ENCODE data around the gene OR10J1. TPM values are rescaled to one million over a fixed set of nuclear protein-coding genes. Genes with fewer than 3 reads are reported as not detected.

The OR10J1 gene, protein sequence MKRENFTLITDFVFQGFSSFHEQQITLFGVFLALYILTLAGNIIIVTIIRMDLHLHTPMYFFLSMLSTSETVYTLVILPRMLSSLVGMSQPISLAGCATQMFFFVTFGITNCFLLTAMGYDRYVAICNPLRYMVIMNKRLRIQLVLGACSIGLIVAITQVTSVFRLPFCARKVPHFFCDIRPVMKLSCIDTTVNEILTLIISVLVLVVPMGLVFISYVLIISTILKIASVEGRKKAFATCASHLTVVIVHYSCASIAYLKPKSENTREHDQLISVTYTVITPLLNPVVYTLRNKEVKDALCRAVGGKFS
- total RNA-seq = not detected
- polyA plus RNA-seq = not detected

- Histone ChIP-seq H3K36me3 (ENCODE audit: insufficient read depth, low read length) (no peaks in the 10 kb centered on the region), H3K4me3 (ENCODE audit: low read length in 2 of 2) (no peak within 1 kb of the TSS), H3K27me3 (ENCODE audit: insufficient read depth, low read length) (no peaks in the 10 kb centered on the region), H3K9me3 (ENCODE audit: control insufficient read depth in 1 of 2, low read length in 2 of 2) (no peaks in the 10 kb centered on the region), H3K27ac (ENCODE audit: low read depth, low read length) (no peak within 1 kb of the TSS), H3K4me1 (ENCODE audit: insufficient read depth, low read length) (no peaks in the 10 kb centered on the region)
- peaks cover 9 to 18% of the 10 kb centered on the region in 2 donors for H3K27me3 Mint-ChIP-seq
- H3K4me3 Mint-ChIP-seq = no peak within 1 kb of the TSS
- H3K36me3 Mint-ChIP-seq = no peaks in the 10 kb centered on the region
- ChIA-PET POLR2A (ENCODE audit: partially characterized antibody) (no interaction called here), CTCF (ENCODE audit: partially characterized antibody) (no interaction called here)
- intact Hi-C loops (cut with micrococcal nuclease) = no loop called here
- no peak for DNase-seq
- no peaks in the 10 kb centered on the region for H3K4me1 Mint-ChIP-seq
- no peak within 1 kb of the TSS for H3K27ac Mint-ChIP-seq
- peaks cover 0 to 1% (median 0%) of the 10 kb centered on the region in 8 donors for H3K9me3 Mint-ChIP-seq
These were observed at the start of gene OR10J1 for GRCh38 chr1:159439422-159439821. OR10J1 (plus strand) TSS chr1:159439722; CDS start chr1:159439792, 70 bp downstream.

- Mint-ChIP-seq H3K27me3 (peaks cover 0 to 2% of the 10 kb centered on the region in 2 donors), H3K36me3 (no peaks in the 10 kb centered on the region), H3K4me3 (no peak overlapping the region), H3K27ac (no peak overlapping the region), H3K9me3 (peaks cover 0 to 7% (median 0%) of the 10 kb centered on the region in 8 donors), H3K4me1 (no peaks in the 10 kb centered on the region)
- DNase-seq = no peak
- POLR2A ChIA-PET (ENCODE audit: partially characterized antibody) = no interaction called here
- H3K27me3 ChIP-seq (ENCODE audit: insufficient read depth, low read length) = no peaks in the 10 kb centered on the region
- H3K4me1 ChIP-seq (ENCODE audit: insufficient read depth, low read length) = no peaks in the 10 kb centered on the region
- H3K9me3 ChIP-seq (ENCODE audit: control insufficient read depth in 1 of 2, low read length in 2 of 2) = no peaks in the 10 kb centered on the region
- no peak overlapping the region for H3K27ac ChIP-seq (ENCODE audit: low read depth, low read length)
- H3K4me3 ChIP-seq (ENCODE audit: low read length in 2 of 2) = no peak overlapping the region
- intact Hi-C loops (cut with micrococcal nuclease) = no loop called here
- CTCF ChIA-PET (ENCODE audit: partially characterized antibody) = no interaction called here
- no peaks in the 10 kb centered on the region for H3K36me3 ChIP-seq (ENCODE audit: insufficient read depth, low read length)
These were observed 32.7 kb upstream of the OR10J1 start for GRCh38 chr1:159406821-159407220.

GRCh38 chr1:159408862-159409400, 30.6 kb upstream of the OR10J1 start:
- Mint-ChIP-seq H3K36me3 (no peaks in the 10 kb centered on the region), H3K27ac (no peak overlapping the region), H3K27me3 (peaks cover 2% of the 10 kb centered on the region in 2 donors), H3K9me3 (peaks cover 0 to 8% (median 0%) of the 10 kb centered on the region in 8 donors), H3K4me1 (no peaks in the 10 kb centered on the region), H3K4me3 (no peak overlapping the region)
- POLR2A ChIA-PET (ENCODE audit: partially characterized antibody) = no interaction called here
- Histone ChIP-seq H3K36me3 (ENCODE audit: insufficient read depth, low read length) (no peaks in the 10 kb centered on the region), H3K4me1 (ENCODE audit: insufficient read depth, low read length) (no peaks in the 10 kb centered on the region), H3K27ac (ENCODE audit: low read depth, low read length) (no peak overlapping the region), H3K4me3 (ENCODE audit: low read length in 2 of 2) (no peak overlapping the region), H3K27me3 (ENCODE audit: insufficient read depth, low read length) (no peaks in the 10 kb centered on the region), H3K9me3 (ENCODE audit: control insufficient read depth in 1 of 2, low read length in 2 of 2) (no peaks in the 10 kb centered on the region)
- intact Hi-C loops (cut with micrococcal nuclease) = no loop called here
- DNase-seq = no peak
- CTCF ChIA-PET (ENCODE audit: partially characterized antibody) = no interaction called here

GRCh38 chr1:159421821-159422220, 17.7 kb upstream of the OR10J1 start:
- no peaks in the 10 kb centered on the region for H3K36me3 ChIP-seq (ENCODE audit: insufficient read depth, low read length)
- H3K4me1 ChIP-seq (ENCODE audit: insufficient read depth, low read length) = no peaks in the 10 kb centered on the region
- no peak for DNase-seq
- H3K27ac Mint-ChIP-seq = no peak overlapping the region
- H3K27me3 ChIP-seq (ENCODE audit: insufficient read depth, low read length) = no peaks in the 10 kb centered on the region
- no peak overlapping the region for H3K27ac ChIP-seq (ENCODE audit: low read depth, low read length)
- no peak overlapping the region for H3K4me3 ChIP-seq (ENCODE audit: low read length in 2 of 2)
- intact Hi-C loops (cut with micrococcal nuclease) = no loop called here
- POLR2A ChIA-PET (ENCODE audit: partially characterized antibody) = no interaction called here
- CTCF ChIA-PET (ENCODE audit: partially characterized antibody) = no interaction called here
- H3K4me3 Mint-ChIP-seq = no peak overlapping the region
- peaks cover 8 to 11% of the 10 kb centered on the region in 2 donors for H3K27me3 Mint-ChIP-seq
- peaks cover 0 to 1% (median 0%) of the 10 kb centered on the region in 4 donors for H3K4me1 Mint-ChIP-seq
- peaks cover 5 to 54% (median 25%) of the 10 kb centered on the region in 8 donors for H3K9me3 Mint-ChIP-seq
- H3K36me3 Mint-ChIP-seq = peaks cover 4 to 6% of the 10 kb centered on the region in 2 donors
- H3K9me3 ChIP-seq (ENCODE audit: control insufficient read depth in 1 of 2, low read length in 2 of 2) = peaks cover 0 to 4% of the 10 kb centered on the region in 2 donors

GRCh38 chr1:159428536-159428935, 11.0 kb upstream of the OR10J1 start:
- no peaks in the 10 kb centered on the region for H3K36me3 Mint-ChIP-seq
- H3K9me3 Mint-ChIP-seq = no peaks in the 10 kb centered on the region
- Histone ChIP-seq H3K4me3 (ENCODE audit: low read length in 2 of 2) (no peak overlapping the region), H3K36me3 (ENCODE audit: insufficient read depth, low read length) (no peaks in the 10 kb centered on the region), H3K27ac (ENCODE audit: low read depth, low read length) (no peak overlapping the region), H3K4me1 (ENCODE audit: insufficient read depth, low read length) (no peaks in the 10 kb centered on the region), H3K27me3 (ENCODE audit: insufficient read depth, low read length) (no peaks in the 10 kb centered on the region), H3K9me3 (ENCODE audit: control insufficient read depth in 1 of 2, low read length in 2 of 2) (no peaks in the 10 kb centered on the region)
- no peaks in the 10 kb centered on the region for H3K4me1 Mint-ChIP-seq
- no peak for DNase-seq
- CTCF ChIA-PET (ENCODE audit: partially characterized antibody) = no interaction called here
- H3K27ac Mint-ChIP-seq = no peak overlapping the region
- peaks cover 0 to 4% of the 10 kb centered on the region in 2 donors for H3K27me3 Mint-ChIP-seq
- intact Hi-C loops (cut with micrococcal nuclease) = no loop called here
- POLR2A ChIA-PET (ENCODE audit: partially characterized antibody) = no interaction called here
- no peak overlapping the region for H3K4me3 Mint-ChIP-seq

GRCh38 chr1:159429074-159429861, 10.3 kb upstream of the OR10J1 start:
- POLR2A ChIA-PET (ENCODE audit: partially characterized antibody) = no interaction called here
- H3K27me3 ChIP-seq (ENCODE audit: insufficient read depth, low read length) = no peaks in the 10 kb centered on the region
- DNase-seq = no peak
- no peak overlapping the region for H3K4me3 ChIP-seq (ENCODE audit: low read length in 2 of 2)
- H3K27me3 Mint-ChIP-seq = peaks cover 0 to 5% of the 10 kb centered on the region in 2 donors
- no peaks in the 10 kb centered on the region for H3K9me3 ChIP-seq (ENCODE audit: control insufficient read depth in 1 of 2, low read length in 2 of 2)
- no peaks in the 10 kb centered on the region for H3K4me1 Mint-ChIP-seq
- intact Hi-C loops (cut with micrococcal nuclease) = no loop called here
- no peak overlapping the region for H3K27ac Mint-ChIP-seq
- H3K36me3 Mint-ChIP-seq = no peaks in the 10 kb centered on the region
- H3K4me3 Mint-ChIP-seq = no peak overlapping the region
- no peak overlapping the region for H3K27ac ChIP-seq (ENCODE audit: low read depth, low read length)
- no peaks in the 10 kb centered on the region for H3K9me3 Mint-ChIP-seq
- H3K36me3 ChIP-seq (ENCODE audit: insufficient read depth, low read length) = no peaks in the 10 kb centered on the region
- CTCF ChIA-PET (ENCODE audit: partially characterized antibody) = no interaction called here
- no peaks in the 10 kb centered on the region for H3K4me1 ChIP-seq (ENCODE audit: insufficient read depth, low read length)

DNA sequence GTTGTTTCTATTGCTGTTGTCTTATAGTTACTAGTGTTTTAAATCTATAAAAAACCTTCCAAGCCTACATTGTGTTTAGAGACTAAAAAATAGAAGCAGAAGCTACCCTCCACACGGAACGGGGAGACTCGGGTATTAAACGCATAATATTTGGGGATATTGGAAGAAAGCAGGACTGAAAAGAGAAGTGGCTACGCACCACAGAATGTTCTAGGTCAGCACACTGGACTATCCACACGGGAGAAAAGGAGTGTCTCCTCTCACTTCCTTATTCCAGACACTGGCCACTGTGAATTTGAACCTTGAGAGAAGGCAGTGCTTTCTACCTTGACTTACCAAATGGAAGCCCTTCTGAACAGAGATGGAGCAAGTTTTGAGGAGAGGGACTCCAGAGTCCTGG, 8.5 kb upstream of the OR10J1 start:
- Histone ChIP-seq H3K9me3 (ENCODE audit: control insufficient read depth in 1 of 2, low read length in 2 of 2) (no peaks in the 10 kb centered on the region), H3K27ac (ENCODE audit: low read depth, low read length) (no peak overlapping the region), H3K4me3 (ENCODE audit: low read length in 2 of 2) (no peak overlapping the region), H3K36me3 (ENCODE audit: insufficient read depth, low read length) (no peaks in the 10 kb centered on the region), H3K27me3 (ENCODE audit: insufficient read depth, low read length) (no peaks in the 10 kb centered on the region), H3K4me1 (ENCODE audit: insufficient read depth, low read length) (no peaks in the 10 kb centered on the region)
- POLR2A ChIA-PET (ENCODE audit: partially characterized antibody) = no interaction called here
- Mint-ChIP-seq H3K4me3 (no peak overlapping the region), H3K9me3 (peaks cover 0 to 1% (median 0%) of the 10 kb centered on the region in 8 donors), H3K36me3 (no peaks in the 10 kb centered on the region), H3K4me1 (no peaks in the 10 kb centered on the region), H3K27me3 (peaks cover 2 to 9% of the 10 kb centered on the region in 2 donors), H3K27ac (no peak overlapping the region)
- intact Hi-C loops (cut with micrococcal nuclease) = no loop called here
- CTCF ChIA-PET (ENCODE audit: partially characterized antibody) = no interaction called here
- no peak for DNase-seq
